Ishikawa (cell line): ENCODE results near the gene TNFRSF4.

Experiments
- CEBPB ChIP-seq: IDR thresholded peaks from 2 replicates; pipeline ENCODE4 v1.6.1; 2012
- CREB1 ChIP-seq: IDR thresholded peaks from 2 replicates; pipeline ENCODE4 v1.6.1; 2012; ENCODE audit warnings: low read depth
- EGR1 ChIP-seq: IDR thresholded peaks from 2 replicates; pipeline ENCODE4 v1.6.1; 2012
- EP300 ChIP-seq: IDR thresholded peaks from 2 replicates; pipeline ENCODE4 v1.6.1; 2012; ENCODE audit warnings: borderline replicate concordance
- FOXM1 ChIP-seq: IDR thresholded peaks from 2 replicates; pipeline ENCODE4 v1.6.1; 2012; ENCODE audit warnings: low read depth, borderline replicate concordance
- NFIC ChIP-seq: IDR thresholded peaks from 2 replicates; pipeline ENCODE4 v1.6.1; 2012
- RAD21 ChIP-seq: IDR thresholded peaks from 2 replicates; pipeline ENCODE4 v1.6.1; 2012; ENCODE audit warnings: low read depth
- TAF1 ChIP-seq: IDR thresholded peaks from 2 replicates; pipeline ENCODE4 v1.6.1; 2012; ENCODE audit warnings: low read depth, mild to moderate bottlenecking
- TCF12 ChIP-seq: IDR thresholded peaks from 2 replicates; pipeline ENCODE4 v1.6.1; 2012; ENCODE audit warnings: low read depth
- TEAD4 ChIP-seq: IDR thresholded peaks from 2 replicates; pipeline ENCODE4 v1.6.1; 2012
- YY1 ChIP-seq: IDR thresholded peaks from 2 replicates; pipeline ENCODE4 v1.6.1; 2012; ENCODE audit warnings: low read depth
- ZBTB7A ChIP-seq: IDR thresholded peaks from 2 replicates; pipeline ENCODE4 v1.6.1; 2012; ENCODE audit warnings: low read depth
- TF ChIP-seq, protein P1 (sequence below): IDR thresholded peaks from 2 replicates; pipeline ENCODE4 v1.6.1; 2012
- TF ChIP-seq, protein P2 (sequence below): IDR thresholded peaks from 2 replicates; pipeline ENCODE4 v1.6.1; 2012
- TF ChIP-seq, protein P3 (sequence below): IDR thresholded peaks from 2 replicates; pipeline ENCODE4 v1.6.1; 2012; ENCODE audit warnings: low read depth, mild to moderate bottlenecking

The TNFRSF4 gene

DNA sequence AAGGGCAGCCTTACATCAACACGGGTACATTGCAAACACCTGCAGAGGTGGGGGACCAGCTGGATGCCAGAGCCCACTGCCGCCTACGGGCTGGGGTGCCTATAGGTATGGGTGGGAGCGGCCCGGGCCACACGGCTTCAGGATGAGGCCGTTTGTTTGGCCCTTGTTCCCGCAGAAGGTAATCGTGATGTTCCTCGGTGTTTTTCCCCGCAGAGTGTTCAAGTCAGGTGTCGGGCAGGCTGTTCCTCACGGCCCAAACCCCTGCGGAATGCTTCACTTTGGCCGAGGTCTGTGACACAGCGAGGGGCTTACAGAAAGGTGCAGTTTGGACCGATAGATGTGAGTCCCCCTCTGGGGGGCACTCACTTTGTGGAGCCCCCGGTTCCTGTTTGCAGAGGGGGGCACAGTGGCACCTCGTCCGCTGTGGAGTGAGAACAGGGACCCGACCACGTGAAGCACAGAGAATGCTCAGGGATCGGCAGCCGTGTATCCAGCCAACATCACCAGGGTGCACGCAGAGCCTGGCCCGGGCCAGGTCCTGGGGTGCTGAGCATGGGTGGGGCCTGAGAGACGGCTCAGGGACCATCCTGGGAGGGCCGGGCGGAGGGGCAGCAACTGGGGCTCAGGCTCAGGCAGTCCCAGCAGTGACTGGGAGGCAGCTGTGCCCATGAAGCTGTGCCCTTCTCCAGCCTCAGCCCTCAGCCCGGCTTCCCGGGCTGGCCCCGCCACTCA is 40.7 kb downstream of the TNFRSF4 start:
- TF ChIP-seq ZBTB7A (no peak), TAF1 (no peak), EGR1 (no peak), TCF12 (no peak), EP300 (no peak), FOXM1 (no peak), RAD21 (no peak), TEAD4 (no peak), CREB1 (no peak), NFIC (no peak), CEBPB (no peak)
- TF ChIP-seq, protein P1, sequence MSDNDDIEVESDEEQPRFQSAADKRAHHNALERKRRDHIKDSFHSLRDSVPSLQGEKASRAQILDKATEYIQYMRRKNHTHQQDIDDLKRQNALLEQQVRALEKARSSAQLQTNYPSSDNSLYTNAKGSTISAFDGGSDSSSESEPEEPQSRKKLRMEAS: no peak
- TF ChIP-seq, protein P2, sequence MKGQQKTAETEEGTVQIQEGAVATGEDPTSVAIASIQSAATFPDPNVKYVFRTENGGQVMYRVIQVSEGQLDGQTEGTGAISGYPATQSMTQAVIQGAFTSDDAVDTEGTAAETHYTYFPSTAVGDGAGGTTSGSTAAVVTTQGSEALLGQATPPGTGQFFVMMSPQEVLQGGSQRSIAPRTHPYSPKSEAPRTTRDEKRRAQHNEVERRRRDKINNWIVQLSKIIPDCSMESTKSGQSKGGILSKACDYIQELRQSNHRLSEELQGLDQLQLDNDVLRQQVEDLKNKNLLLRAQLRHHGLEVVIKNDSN: no peak
- TF ChIP-seq, protein P3, sequence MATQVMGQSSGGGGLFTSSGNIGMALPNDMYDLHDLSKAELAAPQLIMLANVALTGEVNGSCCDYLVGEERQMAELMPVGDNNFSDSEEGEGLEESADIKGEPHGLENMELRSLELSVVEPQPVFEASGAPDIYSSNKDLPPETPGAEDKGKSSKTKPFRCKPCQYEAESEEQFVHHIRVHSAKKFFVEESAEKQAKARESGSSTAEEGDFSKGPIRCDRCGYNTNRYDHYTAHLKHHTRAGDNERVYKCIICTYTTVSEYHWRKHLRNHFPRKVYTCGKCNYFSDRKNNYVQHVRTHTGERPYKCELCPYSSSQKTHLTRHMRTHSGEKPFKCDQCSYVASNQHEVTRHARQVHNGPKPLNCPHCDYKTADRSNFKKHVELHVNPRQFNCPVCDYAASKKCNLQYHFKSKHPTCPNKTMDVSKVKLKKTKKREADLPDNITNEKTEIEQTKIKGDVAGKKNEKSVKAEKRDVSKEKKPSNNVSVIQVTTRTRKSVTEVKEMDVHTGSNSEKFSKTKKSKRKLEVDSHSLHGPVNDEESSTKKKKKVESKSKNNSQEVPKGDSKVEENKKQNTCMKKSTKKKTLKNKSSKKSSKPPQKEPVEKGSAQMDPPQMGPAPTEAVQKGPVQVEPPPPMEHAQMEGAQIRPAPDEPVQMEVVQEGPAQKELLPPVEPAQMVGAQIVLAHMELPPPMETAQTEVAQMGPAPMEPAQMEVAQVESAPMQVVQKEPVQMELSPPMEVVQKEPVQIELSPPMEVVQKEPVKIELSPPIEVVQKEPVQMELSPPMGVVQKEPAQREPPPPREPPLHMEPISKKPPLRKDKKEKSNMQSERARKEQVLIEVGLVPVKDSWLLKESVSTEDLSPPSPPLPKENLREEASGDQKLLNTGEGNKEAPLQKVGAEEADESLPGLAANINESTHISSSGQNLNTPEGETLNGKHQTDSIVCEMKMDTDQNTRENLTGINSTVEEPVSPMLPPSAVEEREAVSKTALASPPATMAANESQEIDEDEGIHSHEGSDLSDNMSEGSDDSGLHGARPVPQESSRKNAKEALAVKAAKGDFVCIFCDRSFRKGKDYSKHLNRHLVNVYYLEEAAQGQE: no peak

DNA sequence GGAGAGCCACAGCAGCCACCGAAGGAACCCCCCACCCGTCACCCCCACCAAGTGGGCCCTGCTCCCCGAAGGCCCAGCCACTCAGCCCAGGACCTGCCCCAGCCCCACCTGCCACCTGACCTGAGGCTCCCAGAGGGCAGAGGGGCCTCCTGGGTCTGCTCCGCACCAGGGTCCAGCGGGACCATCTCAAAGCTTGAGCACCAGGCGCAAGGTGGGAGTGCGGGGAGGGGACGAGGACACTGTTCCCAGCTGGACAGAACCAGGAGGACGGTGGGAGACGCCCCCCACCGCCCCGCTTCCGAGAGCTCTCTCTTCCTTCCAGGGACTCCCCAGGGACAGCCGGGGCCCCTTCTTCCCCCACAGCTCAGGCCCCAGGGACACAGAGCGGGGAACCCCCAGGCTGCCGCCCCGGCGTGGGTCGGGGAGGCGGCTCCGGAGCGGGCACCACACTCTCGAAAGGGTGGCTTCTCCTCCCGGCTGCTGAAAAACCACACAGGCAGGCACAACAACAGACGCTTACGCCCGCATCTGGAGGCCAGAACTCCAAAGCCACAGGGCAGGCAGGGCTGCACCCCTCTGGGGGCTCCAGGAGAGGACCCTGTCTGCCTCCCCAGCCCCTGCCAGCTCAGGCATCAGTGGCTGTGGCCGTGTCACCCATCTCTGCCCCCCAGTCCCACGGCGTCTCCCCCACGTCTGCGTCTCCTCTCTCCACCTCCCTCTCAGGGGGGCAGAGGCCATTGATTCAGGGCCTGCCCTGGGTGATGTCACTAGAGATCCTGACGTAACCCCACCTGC is 42.2 kb downstream of the TNFRSF4 start:
- no peak for TF ChIP-seq EGR1
- peak; percentile 32; the same call in 1 of the 2 replicates for TF ChIP-seq ZBTB7A

DNA sequence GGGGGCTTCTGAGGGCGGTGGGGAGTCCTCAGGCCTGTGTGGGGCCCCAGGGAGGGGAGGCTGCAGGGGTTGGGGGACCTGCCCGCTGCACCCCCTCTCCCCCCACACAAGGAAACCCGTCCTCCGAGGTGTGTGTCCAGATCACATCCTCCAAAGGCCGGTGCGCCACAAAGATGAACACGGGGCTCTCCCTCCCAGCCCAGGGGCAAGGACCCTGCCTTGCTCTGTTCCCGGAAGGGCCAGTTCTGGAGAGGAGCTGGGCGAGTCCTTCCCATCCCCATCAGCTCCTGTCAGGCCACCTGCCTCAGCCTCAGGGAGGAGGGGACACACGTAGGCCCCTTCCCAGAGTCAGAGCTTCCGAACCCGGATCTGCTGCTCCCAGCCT is 42.8 kb downstream of the TNFRSF4 start:
- TF ChIP-seq CEBPB (no peak), TCF12 (no peak), TEAD4 (no peak), EP300 (no peak), RAD21 (no peak), YY1 (no peak), CREB1 (no peak), FOXM1 (no peak), TAF1 (no peak)
- TF ChIP-seq, protein P2: no peak
- TF ChIP-seq, protein P1: no peak
- TF ChIP-seq, protein P3: no peak

DNA sequence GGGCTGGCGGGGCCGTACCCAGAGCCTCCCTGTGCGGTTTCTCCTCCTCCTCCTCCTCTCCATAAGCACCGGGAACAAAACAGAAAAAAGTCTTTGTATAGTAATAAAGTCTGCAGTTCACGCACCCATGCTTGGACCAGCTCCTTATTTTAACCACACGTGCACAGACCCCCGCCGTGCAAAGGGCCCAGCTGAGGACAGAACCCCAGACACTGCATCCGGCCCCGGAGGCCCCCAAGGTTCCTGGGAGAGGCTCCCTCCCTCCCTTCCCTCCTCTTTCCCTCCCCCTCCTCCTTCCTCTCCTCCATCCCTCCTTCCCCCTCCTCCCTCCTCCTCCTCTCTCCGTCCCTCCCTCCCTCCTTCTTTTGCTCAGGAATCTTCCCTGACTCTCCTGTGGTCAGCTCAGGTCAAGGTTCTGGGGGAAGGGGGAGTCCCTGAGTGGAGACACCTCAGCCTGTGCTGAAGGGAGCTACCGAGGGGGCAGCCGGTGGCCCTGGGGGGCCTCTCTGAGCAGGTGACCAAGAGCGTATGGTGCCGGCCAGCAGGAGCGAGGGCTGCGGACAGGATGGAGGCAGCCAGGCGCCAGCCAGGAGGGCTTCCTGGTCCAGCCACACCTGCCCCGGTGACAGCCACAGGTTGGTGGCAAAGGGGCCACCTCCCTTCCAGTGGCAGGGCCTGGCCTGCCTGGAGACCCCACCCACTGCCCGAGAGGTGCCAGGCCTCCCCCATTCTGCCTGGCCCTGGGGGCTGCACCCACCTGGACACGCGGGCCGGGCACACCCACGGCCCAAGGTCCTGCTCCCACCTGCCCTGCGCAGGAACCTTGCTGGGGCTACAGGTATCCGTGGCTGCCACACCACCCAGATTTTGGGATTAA is 43.5 kb downstream of the TNFRSF4 start:
- TF ChIP-seq TEAD4: no peak
- TF ChIP-seq, protein P2: no peak
- TF ChIP-seq CREB1: no peak
- TF ChIP-seq, protein P1: no peak
- no peak for TF ChIP-seq EGR1
